Measurements from ENCODE around the gene RAB10. TPM values are rescaled to one million over a fixed set of nuclear protein-coding genes. Genes with fewer than 3 reads are reported as not detected.

RAB10 gene
- total RNA-seq, 1 experiment from 2014 or later = 130 TPM

GRCh38 chr2:26059542-26059941 is 25.7 kb downstream of the RAB10 start:
- Histone ChIP-seq H2AFZ (ENCODE audit: low read length) (no peak overlapping the region), H3K9me3 (ENCODE audit: control insufficient read depth, low read depth, low read length) (no peaks in the 10 kb centered on the region), H3K4me1 (ENCODE audit: insufficient read depth, low read length) (no peaks in the 10 kb centered on the region; the same call in 1 of the 2 replicates), H2BK5ac (ENCODE audit: insufficient read length, low read length) (no peak overlapping the region), H3K79me1 (ENCODE audit: insufficient read depth, low read depth, low read length, poor library complexity, severe bottlenecking) (peaks cover 18% of the 10 kb centered on the region), H4K20me1 (ENCODE audit: control insufficient read depth, insufficient read depth, insufficient read length) (no peaks in the 10 kb centered on the region), H2BK120ac (ENCODE audit: low read depth, low read length, poor library complexity, severe bottlenecking) (no peak overlapping the region), H3K27me3 (ENCODE audit: insufficient read depth, low read length) (no peaks in the 10 kb centered on the region), H3K4me2 (ENCODE audit: insufficient read depth, insufficient read length, low read length) (no peak overlapping the region), H2AK5ac (ENCODE audit: insufficient read length, low read length) (no peak overlapping the region), H4K5ac (ENCODE audit: insufficient read length, low read depth, low read length) (no peak overlapping the region), H3K27ac (ENCODE audit: insufficient read length, low read depth, low read length) (no peak overlapping the region), H3K79me2 (ENCODE audit: insufficient read depth, low read length) (peaks cover 27% of the 10 kb centered on the region; the same call in 1 of the 2 replicates), H3K23ac (ENCODE audit: insufficient read length, low read depth, low read length) (no peak overlapping the region), H3K9ac (ENCODE audit: extremely low read depth, insufficient read length, low read length) (no peak overlapping the region), H3T11ph (ENCODE audit: low read length) (no peak overlapping the region), H2BK15ac (ENCODE audit: low read depth, low read length) (no peak overlapping the region), H4K91ac (ENCODE audit: insufficient read length, low read depth, low read length) (no peak overlapping the region), H2BK20ac (ENCODE audit: low read depth, low read length, poor library complexity, severe bottlenecking) (no peak overlapping the region), H3K56ac (ENCODE audit: insufficient read length, low read depth, low read length) (no peak overlapping the region), H3K14ac (ENCODE audit: insufficient read depth, low read length) (no peak overlapping the region), H3K4ac (ENCODE audit: low read depth, low read length) (no peak overlapping the region), H4K8ac (replicated peaks; ENCODE audit: insufficient read length, low read depth, low read length) (no peak overlapping the region), H2BK12ac (ENCODE audit: insufficient read length, low read depth, low read length) (no peak overlapping the region), H3K23me2 (ENCODE audit: insufficient read length, low read depth, low read length, poor library complexity, severe bottlenecking) (no peaks in the 10 kb centered on the region), H3K18ac (ENCODE audit: insufficient read length, low read depth, low read length) (no peak overlapping the region)
- H3K9me3 Mint-ChIP-seq = no peaks in the 10 kb centered on the region
- no peak for DNase-seq
- H3K27me3 Mint-ChIP-seq (ENCODE audit: low read depth) = no peaks in the 10 kb centered on the region
- no peak overlapping the region for H3K27ac Mint-ChIP-seq
- H3K36me3 Mint-ChIP-seq (ENCODE audit: insufficient read depth in 1 of 3, low read depth in 3 of 3) = peaks cover 0 to 27% (median 25%) of the 10 kb centered on the region in 3 experiments; a peak in 4 of 7 replicates
- H3K4me1 Mint-ChIP-seq = peaks cover 11% of the 10 kb centered on the region in 2 experiments; a peak in 3 of 4 replicates
- 0 out of 3 replicates have a peak, but pooled peaks have one; percentile 15 for TF ChIP-seq CTCF (conservative IDR thresholded peaks at IDR 0.05)
- no peak overlapping the region for H3K4me3 Mint-ChIP-seq
- no CpG with 5 or more reads among the region's 3 CpGs for WGBS (ENCODE audit: extremely low coverage, insufficient read length, low lambda C conversion rate)

Data from H9 (cell line).